ENCODE measurements around the gene ADIPOR2. TPM values are rescaled to one million over a fixed set of nuclear protein-coding genes. Genes with fewer than 3 reads are reported as not detected.

ADIPOR2 gene
- total RNA-seq, 1 experiment from 2014 or later: 26.5 TPM

DNA sequence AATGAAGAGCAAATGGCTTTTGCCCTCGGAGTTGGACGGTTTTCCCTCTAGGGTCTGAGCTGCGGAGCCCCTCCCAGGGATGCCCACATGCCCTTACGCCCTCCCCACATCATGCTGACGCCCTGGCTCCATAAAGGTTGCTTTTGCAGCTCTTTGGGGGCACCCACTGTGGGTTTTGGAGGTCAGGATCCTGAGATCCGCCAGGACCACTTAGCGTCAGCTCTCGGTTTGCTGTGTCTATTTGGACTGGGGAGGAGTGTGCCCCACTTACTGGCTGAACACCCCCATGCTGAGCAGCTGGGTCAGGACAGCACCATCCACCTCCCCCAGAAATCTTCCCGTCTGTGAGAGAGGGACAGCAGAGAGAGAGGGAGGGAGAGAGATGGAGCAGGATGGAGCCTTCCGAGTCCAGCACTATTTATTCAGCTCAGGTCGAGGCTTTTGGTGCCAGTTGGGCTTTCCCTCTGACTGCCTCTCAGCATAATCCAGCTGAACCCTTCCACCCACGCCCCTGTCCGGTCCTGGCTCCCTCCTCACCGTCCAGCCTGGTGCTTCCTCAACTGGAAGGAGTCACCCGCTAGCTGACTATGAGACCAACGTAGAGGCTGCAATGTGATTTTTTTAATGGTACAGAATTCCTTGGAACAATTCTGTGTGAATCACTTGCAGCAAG lies 110.6 kb downstream of the ADIPOR2 start:
- ATAC-seq (no peak), DNase-seq (no peak)
- Histone ChIP-seq H4K20me1 (ENCODE audit: low read length) (no peaks in the 10 kb centered on the region), H3K79me2 (ENCODE audit: low read length) (no peaks in the 10 kb centered on the region), H3K9me3 (ENCODE audit: low read length) (no peaks in the 10 kb centered on the region), H3K9me2 (replicated peaks; ENCODE audit: low read length) (no peaks in the 10 kb centered on the region), H2AFZ (ENCODE audit: low read length) (no peak overlapping the region), H3K9ac (ENCODE audit: low read length) (no peak overlapping the region), H3K4me2 (ENCODE audit: low read length) (no peak overlapping the region), H3K27ac (ENCODE audit: low read length) (no peak overlapping the region), H3K36me3 (ENCODE audit: low read depth, low read length) (no peaks in the 10 kb centered on the region), H3K27me3 (ENCODE audit: low read length) (no peaks in the 10 kb centered on the region), H3F3A (ENCODE audit: low read length, unreplicated experiment) (no peaks in the 10 kb centered on the region), H3K4me1 (ENCODE audit: insufficient read depth, low read length) (peaks cover 3% of the 10 kb centered on the region; the same call in 1 of the 2 replicates), H3K4me3 (ENCODE audit: low read length) (no peak overlapping the region)
- ChIA-PET CTCF (interaction anchor here (0.8 kb wide), 1 partner anchor 139 kb away, joined by 7 read pairs; no protein-coding TSS in a partner anchor), POLR2A (ENCODE audit: unreplicated experiment) (no interaction called here)
- BruUV-seq (replicated peaks): no TSS peak
- no peak for TF ChIP-seq EZH2phosphoT487 (IDR thresholded peaks at IDR 0.05; ENCODE audit: borderline replicate concordance, low read length)
- TF ChIP-seq EZH2 (IDR thresholded peaks at IDR 0.05; ENCODE audit: low read length, unreplicated experiment): no peak
- TF ChIP-seq, protein P1, sequence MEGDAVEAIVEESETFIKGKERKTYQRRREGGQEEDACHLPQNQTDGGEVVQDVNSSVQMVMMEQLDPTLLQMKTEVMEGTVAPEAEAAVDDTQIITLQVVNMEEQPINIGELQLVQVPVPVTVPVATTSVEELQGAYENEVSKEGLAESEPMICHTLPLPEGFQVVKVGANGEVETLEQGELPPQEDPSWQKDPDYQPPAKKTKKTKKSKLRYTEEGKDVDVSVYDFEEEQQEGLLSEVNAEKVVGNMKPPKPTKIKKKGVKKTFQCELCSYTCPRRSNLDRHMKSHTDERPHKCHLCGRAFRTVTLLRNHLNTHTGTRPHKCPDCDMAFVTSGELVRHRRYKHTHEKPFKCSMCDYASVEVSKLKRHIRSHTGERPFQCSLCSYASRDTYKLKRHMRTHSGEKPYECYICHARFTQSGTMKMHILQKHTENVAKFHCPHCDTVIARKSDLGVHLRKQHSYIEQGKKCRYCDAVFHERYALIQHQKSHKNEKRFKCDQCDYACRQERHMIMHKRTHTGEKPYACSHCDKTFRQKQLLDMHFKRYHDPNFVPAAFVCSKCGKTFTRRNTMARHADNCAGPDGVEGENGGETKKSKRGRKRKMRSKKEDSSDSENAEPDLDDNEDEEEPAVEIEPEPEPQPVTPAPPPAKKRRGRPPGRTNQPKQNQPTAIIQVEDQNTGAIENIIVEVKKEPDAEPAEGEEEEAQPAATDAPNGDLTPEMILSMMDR (conservative IDR thresholded peaks at IDR 0.05; ENCODE audit: low read depth, low read length): no peak
- intact Hi-C loops (cut with micrococcal nuclease): no loop called here

DNA sequence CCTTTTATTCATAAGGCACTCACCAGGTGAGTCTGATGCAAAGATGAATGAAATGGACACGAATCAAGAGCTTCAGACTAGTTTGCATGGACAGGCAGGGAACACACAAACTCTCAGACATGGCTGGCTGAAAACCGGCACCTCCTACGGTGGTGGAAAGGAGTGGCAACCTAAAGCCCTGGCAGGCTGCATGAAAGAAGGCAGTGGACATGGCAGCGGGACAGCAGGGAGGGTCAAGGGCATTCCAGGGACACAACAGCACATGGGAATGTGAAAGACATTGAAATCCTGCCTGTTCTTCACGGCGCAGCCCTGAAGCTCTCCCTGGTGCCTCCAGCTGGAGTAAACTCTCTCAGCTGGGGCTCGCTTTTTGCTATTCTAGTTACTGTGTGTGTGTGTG lies 112.9 kb downstream of the ADIPOR2 start:
- no TSS peak for BruUV-seq (replicated peaks)
- intact Hi-C loops (cut with micrococcal nuclease): no loop called here
- CTCF ChIA-PET: no interaction called here

More for the DNA sequence above, 112.9 kb downstream of the ADIPOR2 start:
- POLR2A ChIA-PET (ENCODE audit: unreplicated experiment): no interaction called here
- DNase-seq: no peak
- TF ChIP-seq, protein P1 (conservative IDR thresholded peaks at IDR 0.05; ENCODE audit: low read depth, low read length): no peak
- TF ChIP-seq EZH2phosphoT487 (IDR thresholded peaks at IDR 0.05; ENCODE audit: borderline replicate concordance, low read length) (no peak), EZH2 (IDR thresholded peaks at IDR 0.05; ENCODE audit: low read length, unreplicated experiment) (no peak)
- Histone ChIP-seq H3K4me2 (ENCODE audit: low read length) (no peak overlapping the region), H3K9ac (ENCODE audit: low read length) (no peak overlapping the region), H3F3A (ENCODE audit: low read length, unreplicated experiment) (no peaks in the 10 kb centered on the region), H3K4me3 (ENCODE audit: low read length) (no peak overlapping the region), H3K79me2 (ENCODE audit: low read length) (no peaks in the 10 kb centered on the region), H4K20me1 (ENCODE audit: low read length) (no peaks in the 10 kb centered on the region), H3K27me3 (ENCODE audit: low read length) (no peaks in the 10 kb centered on the region), H3K36me3 (ENCODE audit: low read depth, low read length) (no peaks in the 10 kb centered on the region), H3K27ac (ENCODE audit: low read length) (no peak overlapping the region), H3K4me1 (ENCODE audit: insufficient read depth, low read length) (no peaks in the 10 kb centered on the region), H3K9me3 (ENCODE audit: low read length) (no peaks in the 10 kb centered on the region), H2AFZ (ENCODE audit: low read length) (0 out of 2 replicates have a peak overlapping the region, but pooled peaks have one; percentile 84), H3K9me2 (replicated peaks; ENCODE audit: low read length) (no peaks in the 10 kb centered on the region)
- no peak for ATAC-seq

Data from PC-3 (cell line).